SK-N-SH (cell line): ENCODE data around the gene FAM20C. TPM values are rescaled to one million over a fixed set of nuclear protein-coding genes. Genes with fewer than 3 reads are reported as not detected.

Source experiments
- CTCF ChIA-PET: fragments of 300-600, 350-600 bp; formaldehyde crosslinking; extraction: SDS; loops from one replicate; lab custom pipeline; 2021; lab: Yijun Ruan, JAX
- POLR2A ChIA-PET: fragments of 350-600 bp; sonication (Branson Sonifier 250); formaldehyde crosslinking; extraction: SDS; loops from one replicate; lab custom pipeline; 2020; ENCODE audit warnings: antibody characterized with exemption, inconsistent platforms; lab: Yijun Ruan, JAX
- DNase-seq: peaks from one replicate; pipeline ENCODE4 v3.0.0; 2012
- H2AFZ ChIP-seq: fragments of 200-600 bp; sonication (generic); 2 replicates; pipeline ENCODE4 v1.8.1; 2016; ENCODE audit warnings: antibody characterized with exemption, mild to moderate bottlenecking, low read depth
- H3F3A ChIP-seq: fragments of 200-600 bp; sonication (generic); replicated peaks from 2 replicates; pipeline ENCODE3; 2016; ENCODE audit warnings: antibody characterized with exemption, mild to moderate bottlenecking; ENCODE audit not compliant: insufficient read depth
- H3K27ac ChIP-seq, 2 experiments: fragments of 200-500 bp in 1 of 2; fragments of 200-600 bp in 1 of 2; sonication (Bioruptor generic) in 1 of 2; sonication (generic), shearing (Covaris generic) in 1 of 2; 2 replicates each; pipeline versions ENCODE4 v1.5.1 to v1.6.1; 2014 to 2016; ENCODE audit warnings: low read depth in 2 of 2, inconsistent platforms in 1 of 2, low read length in 1 of 2, mild to moderate bottlenecking in 1 of 2, mixed read lengths in 1 of 2
- H3K27me3 ChIP-seq: fragments of 200-600 bp; sonication (generic), shearing (Covaris generic); 2 replicates; pipeline ENCODE4 v1.6.1; 2016; ENCODE audit warnings: mixed run types; ENCODE audit not compliant: insufficient read depth
- H3K36me3 ChIP-seq, 2 experiments: fragments of 200-500 bp in 1 of 2; fragments of 200-600 bp in 1 of 2; sonication (Bioruptor generic) in 1 of 2; sonication (generic) in 1 of 2; replicated peaks in 1 of 2; 2 replicates each; pipeline versions ENCODE3 to v1.5.1; 2014 to 2016; ENCODE audit warnings: low read length in 1 of 2, mild to moderate bottlenecking in 1 of 2; ENCODE audit not compliant: insufficient read depth in 2 of 2, control insufficient read depth in 1 of 2
- H3K4me1 ChIP-seq, 2 experiments: fragments of 200-500 bp in 1 of 2; fragments of 200-600 bp in 1 of 2; sonication (Bioruptor generic) in 1 of 2; sonication (generic), shearing (Covaris generic) in 1 of 2; 2 replicates each; pipeline versions ENCODE4 v1.5.1 to v1.6.1; 2014 to 2016; ENCODE audit warnings: low read depth in 1 of 2, low read length in 1 of 2, mixed run types in 1 of 2; ENCODE audit not compliant: insufficient read depth in 2 of 2, control insufficient read depth in 1 of 2
- H3K4me2 ChIP-seq: fragments of 200-600 bp; sonication (generic), shearing (Covaris generic); 2 replicates; pipeline ENCODE4 v1.6.1; 2017; ENCODE audit warnings: mixed run types
- H3K4me3 ChIP-seq, 2 experiments: fragments of 200-500 bp in 1 of 2; fragments of 200-600 bp in 1 of 2; sonication (Bioruptor generic) in 1 of 2; sonication (generic), shearing (Covaris generic) in 1 of 2; 2 replicates each; pipeline versions ENCODE4 v1.5.1 to v1.8.1; 2014 to 2016; ENCODE audit warnings: low read depth in 2 of 2, inconsistent platforms in 1 of 2, low read length in 1 of 2, mild to moderate bottlenecking in 1 of 2, mixed read lengths in 1 of 2, moderate library complexity in 1 of 2
- H3K79me2 ChIP-seq: fragments of 200-600 bp; sonication (generic); 2 replicates; pipeline ENCODE4 v1.8.1; 2017; ENCODE audit warnings: mild to moderate bottlenecking; ENCODE audit not compliant: insufficient read depth
- H3K9ac ChIP-seq: fragments of 200-600 bp; sonication (generic); 2 replicates; pipeline ENCODE4 v1.6.1; 2017; ENCODE audit warnings: mixed run types
- H3K9me2 ChIP-seq: fragments of 200-600 bp; sonication (generic); 2 replicates; pipeline ENCODE4 v1.6.1; 2017; ENCODE audit warnings: mixed run types
- H3K9me3 ChIP-seq: fragments of 200-600 bp; sonication (generic); 2 replicates; pipeline ENCODE4 v1.6.1; 2017; ENCODE audit warnings: mixed run types, mild to moderate bottlenecking, moderate library complexity
- H4K20me1 ChIP-seq: fragments of 200-600 bp; sonication (generic); 2 replicates; pipeline ENCODE4 v1.6.1; 2017; ENCODE audit warnings: mild to moderate bottlenecking, mixed run types; ENCODE audit not compliant: insufficient read depth
- CHD2 ChIP-seq: fragments of 150-350 bp; IDR thresholded peaks from 2 replicates; pipeline ENCODE4 v1.6.1; 2018; ENCODE audit warnings: low read length; ENCODE audit not compliant: partially characterized antibody
- CTCF ChIP-seq: fragments of 200-600 bp; sonication (generic); IDR thresholded peaks from 2 replicates; pipeline ENCODE4 v1.6.1; 2017; ENCODE audit warnings: antibody characterized with exemption, mild to moderate bottlenecking, moderate library complexity
- ELF1 ChIP-seq: IDR thresholded peaks from 2 replicates; pipeline ENCODE4 v1.4.0; 2012
- FOXM1 ChIP-seq: IDR thresholded peaks from 2 replicates; pipeline ENCODE4 v1.4.0; 2012; ENCODE audit warnings: low read depth, mild to moderate bottlenecking
- JUND ChIP-seq: IDR thresholded peaks from 2 replicates; pipeline ENCODE4 v1.4.0; 2012
- MXI1 ChIP-seq: IDR thresholded peaks from 2 replicates; pipeline ENCODE4 v1.6.1; 2012; ENCODE audit warnings: mild to moderate bottlenecking, low read depth, low read length, improper control_type of control experiment
- SIN3A ChIP-seq: IDR thresholded peaks from 2 replicates; pipeline ENCODE4 v1.6.1; 2012; ENCODE audit warnings: low read depth, mild to moderate bottlenecking, low read length, moderate library complexity, borderline replicate concordance
- SMC3 ChIP-seq: IDR thresholded peaks from 2 replicates; pipeline ENCODE4 v1.6.1; 2012; ENCODE audit warnings: low read depth, low read length, improper control_type of control experiment
- WGBS: methylation state at CpG from one replicate; pipeline ENCODE4 v1.1.6; 2017; ENCODE audit warnings: low lambda C conversion rate; 5-methylcytosine and 5-hydroxymethylcytosine counted together
- polyA plus RNA-seq, 3 experiments: library from polyadenylated mRNA; depleted of rRNA; stranded (reverse); fragments of >200 nt; gene quantifications; 2 replicates each; pipeline ENCODE4 v1.2.3, GENCODE V29; 2012
- TF ChIP-seq, protein P1 (sequence below): fragments of 150-350 bp; IDR thresholded peaks from 2 replicates; pipeline ENCODE4 v1.6.1; 2016; ENCODE audit warnings: mild to moderate bottlenecking, low read depth, low read length

Gene FAM20C
- polyA plus RNA-seq, 1 of the 3 experiments (the other 2 are of a cell fraction), result 12.7 TPM

GRCh38 chr7:305410-306151, 113.2 kb downstream of the FAM20C start:
- Histone ChIP-seq H3K27ac (no peak overlapping the region), H2AFZ (no peak overlapping the region), H3K9me3 (peaks cover 14% of the 10 kb centered on the region; the same call in 1 of the 2 replicates), H3K9me2 (no peaks in the 10 kb centered on the region), H3K4me2 (no peak overlapping the region)
- TF ChIP-seq, protein P1, sequence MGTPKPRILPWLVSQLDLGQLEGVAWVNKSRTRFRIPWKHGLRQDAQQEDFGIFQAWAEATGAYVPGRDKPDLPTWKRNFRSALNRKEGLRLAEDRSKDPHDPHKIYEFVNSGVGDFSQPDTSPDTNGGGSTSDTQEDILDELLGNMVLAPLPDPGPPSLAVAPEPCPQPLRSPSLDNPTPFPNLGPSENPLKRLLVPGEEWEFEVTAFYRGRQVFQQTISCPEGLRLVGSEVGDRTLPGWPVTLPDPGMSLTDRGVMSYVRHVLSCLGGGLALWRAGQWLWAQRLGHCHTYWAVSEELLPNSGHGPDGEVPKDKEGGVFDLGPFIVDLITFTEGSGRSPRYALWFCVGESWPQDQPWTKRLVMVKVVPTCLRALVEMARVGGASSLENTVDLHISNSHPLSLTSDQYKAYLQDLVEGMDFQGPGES, result no peak
- no peak for TF ChIP-seq JUND
- no peak for TF ChIP-seq SMC3
- no peak for TF ChIP-seq CHD2
- no peak for TF ChIP-seq FOXM1
- no peak for TF ChIP-seq CTCF
- TF ChIP-seq, all 33 proteins: peak for 0
- Histone ChIP-seq H3K79me2 (no peaks in the 10 kb centered on the region), H3K4me3 (no peak overlapping the region), H4K20me1 (no peaks in the 10 kb centered on the region), H3K36me3 (no peaks in the 10 kb centered on the region), H3K27me3 (peaks cover 18% of the 10 kb centered on the region), H3F3A (no peaks in the 10 kb centered on the region), H3K4me1 (no peaks in the 10 kb centered on the region), H3K9ac (no peak overlapping the region)
- peak; percentile 44 for DNase-seq
- WGBS, result 22% methylated on average over 34 of the region's 35 CpGs
- ChIA-PET CTCF (interaction anchor here (0.8 to 2.6 kb wide), 3 partner anchors 9 to 28 kb away, joined by 3 to 19 read pairs (median 5); no protein-coding TSS in a partner anchor), POLR2A (no interaction called here)

DNA sequence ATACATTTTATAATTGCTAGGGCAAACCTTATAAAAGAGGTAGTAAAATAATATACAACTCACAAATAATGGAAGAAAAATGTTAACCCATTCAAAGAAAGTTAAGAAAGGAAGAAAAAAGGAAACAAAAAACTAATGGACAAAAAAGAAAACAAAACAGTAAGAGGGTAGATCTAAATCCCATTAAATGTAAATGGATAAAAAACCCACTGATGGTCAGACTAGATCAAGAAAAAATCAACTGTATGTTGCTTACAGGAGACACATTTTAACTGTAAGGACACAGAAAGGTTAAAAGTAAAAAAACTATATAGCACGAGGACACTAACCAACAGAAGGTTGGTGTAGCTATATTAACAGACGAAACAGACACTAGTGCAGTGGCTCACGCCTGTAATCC, 115.6 kb downstream of the FAM20C start:
- H3K9me3 ChIP-seq, result peaks cover 14% of the 10 kb centered on the region; the same call in 1 of the 2 replicates
- H3K4me1 ChIP-seq, result no peaks in the 10 kb centered on the region
- no peak for DNase-seq
- no peak for TF ChIP-seq MXI1
- TF ChIP-seq ELF1, result no peak
- TF ChIP-seq SIN3A, result no peak
- TF ChIP-seq, all 33 proteins: peak for 0
- H3K9me2 ChIP-seq, result no peaks in the 10 kb centered on the region
- H3K36me3 ChIP-seq, result no peaks in the 10 kb centered on the region
- H3K9ac ChIP-seq, result no peak overlapping the region
- H3K27ac ChIP-seq, result no peak overlapping the region
- H4K20me1 ChIP-seq, result no peaks in the 10 kb centered on the region
- no peak overlapping the region for H3K4me2 ChIP-seq
- no peak overlapping the region for H3K4me3 ChIP-seq
- no peak overlapping the region for H2AFZ ChIP-seq
- 2% methylated on average over 3 of the region's 3 CpGs for WGBS
- CTCF ChIA-PET, result interaction anchor here (0.9 to 1.7 kb wide), 4 partner anchors 11 to 24 kb away, joined by 3 to 7 read pairs (median 3); no protein-coding TSS in a partner anchor
- POLR2A ChIA-PET, result no interaction called here
- peaks cover 42% of the 10 kb centered on the region for H3K27me3 ChIP-seq
- no peaks in the 10 kb centered on the region for H3F3A ChIP-seq
- no peaks in the 10 kb centered on the region for H3K79me2 ChIP-seq
